Head of caudate nucleus (tissue), 42 donors: ENCODE data around the gene GPR31.
"Not testable (repeated sequence)": the region's sequence is repeated elsewhere in the genome, so short reads cannot be mapped to it uniquely, and the experiment has no call there.

ENCODE experiments used
- DNase-seq, 42 donors: peaks; one replicate each; pipeline versions ENCODE4 v3.0.0 to v3.0.0-alpha.2; 2020 to 2021; ENCODE audit warnings: mixed read lengths in 7 of 42
- intact Hi-C: fragments of 100-400 bp; cut with DNase I; formaldehyde crosslinking; loops from one replicate; pipeline ENCODE4 v1.15.0; 2022

Gene GPR31

GRCh38 chr6:167157863-167158262 is at the start of gene GPR31:
TSS of gene GPR31 (minus strand) at chr6:167157980. CDS start at chr6:167157831, 149 bp downstream.
- no peak for DNase-seq
- intact Hi-C loops = no loop called here

- DNase-seq = no peak
- intact Hi-C loops = no loop called here
Measured at GRCh38 chr6:167207527-167207926, 49.7 kb upstream of the GPR31 start.

GRCh38 chr6:167205316-167205715 is 47.5 kb upstream of the GPR31 start:
- intact Hi-C loops, DNase-seq: not testable (repeated sequence)

GRCh38 chr6:167204059-167204348 is 46.2 kb upstream of the GPR31 start:
- DNase-seq, intact Hi-C loops: not testable (repeated sequence)

GRCh38 chr6:167203261-167204058 is 45.7 kb upstream of the GPR31 start:
- DNase-seq = peak in 1 of 42 donors; percentile 23
- intact Hi-C loops = not testable (repeated sequence)

GRCh38 chr6:167202613-167203012 is 44.8 kb upstream of the GPR31 start:
- intact Hi-C loops = not testable (repeated sequence)
- peak in 1 of 42 donors; percentile 8 for DNase-seq

- intact Hi-C loops = no loop called here
- DNase-seq = peak in 1 of 42 donors; percentile 25
Measured at GRCh38 chr6:167200806-167201205, 43.0 kb upstream of the GPR31 start.

- DNase-seq = peak in 1 of 42 donors; percentile 8
- intact Hi-C loops = not testable (repeated sequence)
Measured at GRCh38 chr6:167195941-167196610, 38.3 kb upstream of the GPR31 start.

GRCh38 chr6:167193515-167194125 is 35.8 kb upstream of the GPR31 start:
- DNase-seq, intact Hi-C loops: not testable (repeated sequence)

- DNase-seq, intact Hi-C loops: not testable (repeated sequence)
Measured at GRCh38 chr6:167191043-167191583, 33.3 kb upstream of the GPR31 start.

GRCh38 chr6:167187275-167187674 is 29.5 kb upstream of the GPR31 start:
- intact Hi-C loops = not testable (repeated sequence)
- peak in 8 of 42 donors; percentile 15 to 51 (median 24) for DNase-seq

- DNase-seq, intact Hi-C loops: not testable (repeated sequence)
Measured at GRCh38 chr6:167185101-167185500, 27.3 kb upstream of the GPR31 start.

- intact Hi-C loops, DNase-seq: not testable (repeated sequence)
Measured at GRCh38 chr6:167182913-167183314, 25.1 kb upstream of the GPR31 start.

GRCh38 chr6:167181351-167181750 is 23.6 kb upstream of the GPR31 start:
- DNase-seq, intact Hi-C loops: not testable (repeated sequence)

- DNase-seq, intact Hi-C loops: not testable (repeated sequence)
Measured at GRCh38 chr6:167180086-167180485, 22.3 kb upstream of the GPR31 start.

- intact Hi-C loops, DNase-seq: not testable (repeated sequence)
Measured at GRCh38 chr6:167178896-167179655, 21.3 kb upstream of the GPR31 start.

- DNase-seq, intact Hi-C loops: not testable (repeated sequence)
Measured at GRCh38 chr6:167177271-167177670, 19.5 kb upstream of the GPR31 start.

GRCh38 chr6:167172011-167172410 is 14.2 kb upstream of the GPR31 start:
- DNase-seq, intact Hi-C loops: not testable (repeated sequence)

GRCh38 chr6:167171300-167171699 is 13.5 kb upstream of the GPR31 start:
- DNase-seq, intact Hi-C loops: not testable (repeated sequence)
